A549 (cell line): ENCODE results near the gene CHID1. TPM values are rescaled to one million over a fixed set of nuclear protein-coding genes. Genes with fewer than 3 reads are reported as not detected.

Experiments used
- ATAC-seq, 2 experiments: fragments of 200-7000 bp in 1 of 2; fragments of >200 bp in 1 of 2; cut with Nextera tagmentation in 1 of 2; cut with Tn5 transposase in 1 of 2; 3 replicates each; pipeline versions ENCODE4 v1.8.0 to v1.9.1; 2018 to 2020; ENCODE audit warnings: mild to moderate bottlenecking in 1 of 2, moderate library complexity in 1 of 2
- CTCF ChIA-PET: fragments of 300-600 bp; sonication (Branson Sonifier 250); formaldehyde crosslinking; extraction: SDS; loops from one replicate; lab custom pipeline; 2021; ENCODE audit warnings: antibody characterized with exemption, inconsistent platforms; lab: Yijun Ruan, JAX
- POLR2A ChIA-PET: fragments of 350-600 bp; formaldehyde crosslinking; extraction: SDS; loops from one replicate; lab custom pipeline; 2021; ENCODE audit warnings: antibody characterized with exemption, inconsistent platforms; lab: Yijun Ruan, JAX
- DNase-seq, 2 experiments: peaks; one replicate each; pipeline versions ENCODE4 v3.0.0 to v3.0.0-alpha.2; 2011 to 2016; ENCODE audit warnings: low read depth in 1 of 2, low spot score in 1 of 2
- FAIRE-seq: peaks from 2 replicates; lab custom pipeline; 2011; peaks lifted over from hg19 to GRCh38; lab: Jason Lieb, UNC
- H3K27ac ChIP-seq, 2 experiments: fragments of >200 bp; sonication (Bioruptor Twin); formaldehyde crosslinking; 3 replicates each; pipeline ENCODE4 v1.5.1; 2016 to 2017
- H3K4me1 ChIP-seq: fragments of >200 bp; sonication (Bioruptor Twin); formaldehyde crosslinking; 3 replicates; pipeline ENCODE4 v1.6.1; 2016
- H3K4me2 ChIP-seq: fragments of >200 bp; sonication (Bioruptor Twin); formaldehyde crosslinking; 3 replicates; pipeline ENCODE4 v1.6.1; 2016
- H3K4me3 ChIP-seq: fragments of >200 bp; sonication (Bioruptor Twin); formaldehyde crosslinking; 3 replicates; pipeline ENCODE4 v1.5.1; 2016
- H3K9me3 ChIP-seq: fragments of >200 bp; sonication (Bioruptor Twin); formaldehyde crosslinking; 3 replicates; pipeline ENCODE4 v1.6.1; 2016
- CBX8 ChIP-seq: fragments of 200-600 bp; sonication (generic); IDR thresholded peaks from 2 replicates; pipeline ENCODE4 v1.6.1; 2016
- EHMT2 ChIP-seq: fragments of 200-600 bp; sonication (generic); IDR thresholded peaks from 2 replicates; pipeline ENCODE4 v1.6.1; 2016; ENCODE audit warnings: antibody characterized with exemption, low read depth, mild to moderate bottlenecking, moderate library complexity
- FOSL2 ChIP-seq, 2 experiments: fragments of 450-650 bp in 1 of 2; fragments of >200 bp in 1 of 2; sonication (Bioruptor Twin) in 1 of 2; formaldehyde crosslinking; IDR thresholded peaks; 2 replicates each; pipeline versions ENCODE4 v1.5.0 to v1.6.1; 2016 to 2020; ENCODE audit warnings: mild to moderate bottlenecking in 1 of 2, moderate library complexity in 1 of 2
- GATA3 ChIP-seq: IDR thresholded peaks from 2 replicates; pipeline ENCODE4 v1.6.1; 2012; ENCODE audit warnings: borderline replicate concordance
- JUNB ChIP-seq: fragments of >200 bp; sonication (Bioruptor Twin); formaldehyde crosslinking; IDR thresholded peaks from 2 replicates; pipeline ENCODE4 v1.6.1; 2016
- NPAS2 ChIP-seq: fragments of 250-450 bp; sonication (Bioruptor Pico); IDR thresholded peaks from 2 replicates; pipeline ENCODE4 v1.8.0; 2022; ENCODE audit warnings: mild to moderate bottlenecking, moderate library complexity, borderline replicate concordance
- PHF8 ChIP-seq: fragments of 200-600 bp; sonication (generic); IDR thresholded peaks from 2 replicates; pipeline ENCODE4 v1.6.1; 2016; ENCODE audit warnings: low read depth, mild to moderate bottlenecking, antibody characterized with exemption, moderate library complexity, borderline replicate concordance
- RFX5 ChIP-seq: fragments of 450-650 bp; IDR thresholded peaks from 2 replicates; pipeline ENCODE4 v1.7.1; 2014; ENCODE audit warnings: antibody characterized with exemption, mild to moderate bottlenecking, moderate library complexity
- TFCP2L1 ChIP-seq: fragments of 250-450 bp; sonication (Bioruptor Pico); IDR thresholded peaks from 2 replicates; pipeline ENCODE4 v1.5.0; 2021; ENCODE audit warnings: mild to moderate bottlenecking
- ZC3H11A ChIP-seq: fragments of 450-650 bp; IDR thresholded peaks from 2 replicates; pipeline ENCODE4 v1.6.1; 2014; ENCODE audit warnings: antibody characterized with exemption, mild to moderate bottlenecking
- ZFP36 ChIP-seq: fragments of 450-650 bp; IDR thresholded peaks from 2 replicates; pipeline ENCODE4 v1.6.1; 2014; ENCODE audit warnings: borderline replicate concordance; ENCODE audit not compliant: partially characterized antibody
- ZNF302 ChIP-seq: fragments of 250-450 bp; sonication (Bioruptor Pico); IDR thresholded peaks from 2 replicates; pipeline ENCODE4 v1.9.0; 2021; ENCODE audit warnings: inconsistent platforms, mild to moderate bottlenecking, moderate library complexity
- WGBS: methylation state at CpG from one replicate; pipeline ENCODE4 v1.1.6; 2017; ENCODE audit errors: missing lambda C conversion rate; 5-methylcytosine and 5-hydroxymethylcytosine counted together
- polyA plus RNA-seq, 4 experiments: library from polyadenylated mRNA; depleted of rRNA in 3 of 4; stranded (reverse); fragments of >200 nt; fragmentation: RNase III in 1 of 4; extraction: RNeasy Plus Mini Kit Qiagen cat#74134 plus additional on column Dnase treatment in 1 of 4; gene quantifications; 2 replicates in 3 of 4; 3 replicates in 1 of 4; pipeline ENCODE4 v1.2.3, GENCODE V29; 2011 to 2017
- TF ChIP-seq, protein P1 (sequence below): fragments of >200 bp; sonication (Bioruptor Twin); formaldehyde crosslinking; IDR thresholded peaks from 3 replicates; pipeline ENCODE4 v1.6.1; 2016
- TF ChIP-seq, protein P2 (sequence below): fragments of 150-350 bp; IDR thresholded peaks from 2 replicates; pipeline ENCODE4 v1.6.1; 2014; ENCODE audit warnings: low read depth, mild to moderate bottlenecking, low read length
- TF ChIP-seq, protein P3 (sequence below): fragments of 200-600 bp; sonication (generic); IDR thresholded peaks from 2 replicates; pipeline ENCODE4 v1.6.1; 2016; ENCODE audit warnings: antibody characterized with exemption, mild to moderate bottlenecking, moderate library complexity

The CHID1 gene
- polyA plus RNA-seq, 2 of the 4 experiments (the other 2 are of a cell fraction), result 53.8 to 70.6 TPM

DNA sequence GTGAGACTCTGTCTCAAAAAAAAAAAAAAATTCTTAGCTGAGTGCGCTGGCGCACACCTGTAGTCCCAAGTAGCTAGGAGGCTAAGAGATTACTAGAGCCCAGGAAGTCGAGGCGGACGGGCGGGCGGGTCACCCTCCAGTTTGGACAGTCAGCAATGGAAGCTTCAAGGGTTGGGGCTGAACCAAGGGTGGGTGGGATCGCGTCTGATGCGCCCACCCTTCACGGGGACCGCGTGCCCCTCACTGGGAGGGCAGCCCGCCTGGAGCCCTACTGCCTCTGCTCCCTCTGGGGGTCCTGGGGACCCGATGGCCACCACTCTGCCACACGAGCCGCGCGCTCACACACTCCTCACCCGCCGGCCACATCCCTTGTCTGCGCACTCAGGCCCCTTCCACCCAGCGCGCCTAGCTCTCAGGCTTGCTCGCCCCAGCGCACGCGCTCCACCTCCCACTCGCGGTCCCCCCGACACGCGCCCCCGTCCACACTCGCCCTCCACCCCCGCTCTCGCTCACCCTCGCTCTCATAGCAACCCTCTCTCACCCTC is 494 bp downstream of the CHID1 start:
- ChIA-PET POLR2A (interaction anchor here (0.6 to 1.2 kb wide), 3 partner anchors 42 to 148 kb away, joined by 3 to 5 read pairs (median 4); partner anchors contain the start of gene RPLP2), CTCF (interaction anchor here (0.6 to 3.1 kb wide), 3 partner anchors 11 to 96 kb away, joined by 3 to 26 read pairs (median 4); partner anchors contain the start of gene AP2A2)
- WGBS, result 4% methylated on average over 17 of the region's 38 CpGs
- Histone ChIP-seq H3K4me1 (peaks cover 14% of the 10 kb centered on the region), H3K4me2 (peak overlapping the region; percentile 93), H3K4me3 (peak overlapping the region; percentile 84), H3K27ac (peak overlapping the region; percentile 96 to 98), H3K9me3 (no peaks in the 10 kb centered on the region)
- DNase-seq, result no peak
- no peak for FAIRE-seq
- peak in 1 of 2 experiments; percentile 58; a peak in 5 of 6 replicates for ATAC-seq
- TF ChIP-seq FOSL2 (IDR thresholded peaks at IDR 0.05) (no peak), FOSL2 (CRISPR knock-in tag; IDR thresholded peaks at IDR 0.05) (no peak), RFX5 (no peak), NPAS2 (CRISPR knock-in tag) (no peak), EHMT2 (no peak), ZNF302 (CRISPR knock-in tag) (no peak), PHF8 (no peak), ZC3H11A (no peak), ZFP36 (no peak), TFCP2L1 (no peak), JUNB (no peak)
- TF ChIP-seq, protein P1, sequence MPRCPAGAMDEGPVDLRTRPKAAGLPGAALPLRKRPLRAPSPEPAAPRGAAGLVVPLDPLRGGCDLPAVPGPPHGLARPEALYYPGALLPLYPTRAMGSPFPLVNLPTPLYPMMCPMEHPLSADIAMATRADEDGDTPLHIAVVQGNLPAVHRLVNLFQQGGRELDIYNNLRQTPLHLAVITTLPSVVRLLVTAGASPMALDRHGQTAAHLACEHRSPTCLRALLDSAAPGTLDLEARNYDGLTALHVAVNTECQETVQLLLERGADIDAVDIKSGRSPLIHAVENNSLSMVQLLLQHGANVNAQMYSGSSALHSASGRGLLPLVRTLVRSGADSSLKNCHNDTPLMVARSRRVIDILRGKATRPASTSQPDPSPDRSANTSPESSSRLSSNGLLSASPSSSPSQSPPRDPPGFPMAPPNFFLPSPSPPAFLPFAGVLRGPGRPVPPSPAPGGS, result no peak
- TF ChIP-seq, protein P2, sequence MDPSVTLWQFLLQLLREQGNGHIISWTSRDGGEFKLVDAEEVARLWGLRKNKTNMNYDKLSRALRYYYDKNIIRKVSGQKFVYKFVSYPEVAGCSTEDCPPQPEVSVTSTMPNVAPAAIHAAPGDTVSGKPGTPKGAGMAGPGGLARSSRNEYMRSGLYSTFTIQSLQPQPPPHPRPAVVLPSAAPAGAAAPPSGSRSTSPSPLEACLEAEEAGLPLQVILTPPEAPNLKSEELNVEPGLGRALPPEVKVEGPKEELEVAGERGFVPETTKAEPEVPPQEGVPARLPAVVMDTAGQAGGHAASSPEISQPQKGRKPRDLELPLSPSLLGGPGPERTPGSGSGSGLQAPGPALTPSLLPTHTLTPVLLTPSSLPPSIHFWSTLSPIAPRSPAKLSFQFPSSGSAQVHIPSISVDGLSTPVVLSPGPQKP, result no peak
- TF ChIP-seq, protein P3, sequence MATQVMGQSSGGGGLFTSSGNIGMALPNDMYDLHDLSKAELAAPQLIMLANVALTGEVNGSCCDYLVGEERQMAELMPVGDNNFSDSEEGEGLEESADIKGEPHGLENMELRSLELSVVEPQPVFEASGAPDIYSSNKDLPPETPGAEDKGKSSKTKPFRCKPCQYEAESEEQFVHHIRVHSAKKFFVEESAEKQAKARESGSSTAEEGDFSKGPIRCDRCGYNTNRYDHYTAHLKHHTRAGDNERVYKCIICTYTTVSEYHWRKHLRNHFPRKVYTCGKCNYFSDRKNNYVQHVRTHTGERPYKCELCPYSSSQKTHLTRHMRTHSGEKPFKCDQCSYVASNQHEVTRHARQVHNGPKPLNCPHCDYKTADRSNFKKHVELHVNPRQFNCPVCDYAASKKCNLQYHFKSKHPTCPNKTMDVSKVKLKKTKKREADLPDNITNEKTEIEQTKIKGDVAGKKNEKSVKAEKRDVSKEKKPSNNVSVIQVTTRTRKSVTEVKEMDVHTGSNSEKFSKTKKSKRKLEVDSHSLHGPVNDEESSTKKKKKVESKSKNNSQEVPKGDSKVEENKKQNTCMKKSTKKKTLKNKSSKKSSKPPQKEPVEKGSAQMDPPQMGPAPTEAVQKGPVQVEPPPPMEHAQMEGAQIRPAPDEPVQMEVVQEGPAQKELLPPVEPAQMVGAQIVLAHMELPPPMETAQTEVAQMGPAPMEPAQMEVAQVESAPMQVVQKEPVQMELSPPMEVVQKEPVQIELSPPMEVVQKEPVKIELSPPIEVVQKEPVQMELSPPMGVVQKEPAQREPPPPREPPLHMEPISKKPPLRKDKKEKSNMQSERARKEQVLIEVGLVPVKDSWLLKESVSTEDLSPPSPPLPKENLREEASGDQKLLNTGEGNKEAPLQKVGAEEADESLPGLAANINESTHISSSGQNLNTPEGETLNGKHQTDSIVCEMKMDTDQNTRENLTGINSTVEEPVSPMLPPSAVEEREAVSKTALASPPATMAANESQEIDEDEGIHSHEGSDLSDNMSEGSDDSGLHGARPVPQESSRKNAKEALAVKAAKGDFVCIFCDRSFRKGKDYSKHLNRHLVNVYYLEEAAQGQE, result no peak

DNA sequence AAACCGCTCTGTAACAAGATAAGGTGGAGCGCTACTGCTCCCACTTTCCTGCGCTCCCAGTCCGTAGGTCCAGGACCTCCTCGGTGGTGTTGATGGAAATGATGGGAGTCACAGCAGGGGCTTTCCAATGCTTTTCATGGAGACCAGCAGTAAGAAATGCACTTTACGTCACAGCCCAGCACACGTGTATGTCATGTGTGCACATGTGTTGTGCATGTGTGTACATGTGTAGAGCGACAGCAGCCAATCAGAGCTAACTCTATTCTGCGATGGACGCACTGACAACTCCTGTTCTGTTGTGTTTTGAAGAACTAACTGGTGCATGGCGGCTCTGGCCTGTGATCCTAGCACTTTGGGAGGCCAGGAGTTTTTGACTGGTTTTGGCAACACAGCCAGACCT is 1.2 kb downstream of the CHID1 start:
- Histone ChIP-seq H3K4me1 (peaks cover 14% of the 10 kb centered on the region), H3K4me2 (peak overlapping the region; percentile 93), H3K9me3 (no peaks in the 10 kb centered on the region), H3K4me3 (peak overlapping the region; percentile 84; the same call in 2 of the 3 replicates), H3K27ac (peak overlapping the region in 1 of 2 experiments; percentile 98; a peak in 2 of 6 replicates)
- FAIRE-seq (no peak), ATAC-seq (no peak), DNase-seq (no peak)
- ChIA-PET POLR2A (no interaction called here), CTCF (no interaction called here)
- TF ChIP-seq GATA3 (no peak), CBX8 (no peak)
- TF ChIP-seq, protein P1, result no peak
- 90% methylated on average over 11 of the region's 11 CpGs for WGBS
